B cell (primary cell): ENCODE data around the gene FXR1.

Source experiments
- CTCF ChIP-seq: fragments of 200-600 bp; IDR thresholded peaks from one replicate; pipeline ENCODE4 v1.8.0; 2022; ENCODE audit warnings: antibody characterized with exemption, mild to moderate bottlenecking
- EZH2 ChIP-seq: IDR thresholded peaks from 2 replicates; pipeline ENCODE4 v1.6.1; 2012; ENCODE audit warnings: borderline replicate concordance, low read depth, mild to moderate bottlenecking, moderate library complexity, low read length; ENCODE audit not compliant: insufficient read depth, poor library complexity, severe bottlenecking

GRCh38 chr3:180983136-180983535 lies 70.7 kb downstream of the FXR1 start:
- TF ChIP-seq EZH2 (no peak), CTCF (no peak)
